GM11168 (cell line): ENCODE measurements around the gene STXBP1.

Experiments used
- in situ Hi-C: fragments of 300-500 bp; cut with MboI; formaldehyde crosslinking; loops from one replicate; pipeline ENCODE4 v1.12.0; 2022; ENCODE audit warnings: low sequenced_read_pairs; ENCODE audit not compliant: unreplicated experiment

The STXBP1 gene

DNA sequence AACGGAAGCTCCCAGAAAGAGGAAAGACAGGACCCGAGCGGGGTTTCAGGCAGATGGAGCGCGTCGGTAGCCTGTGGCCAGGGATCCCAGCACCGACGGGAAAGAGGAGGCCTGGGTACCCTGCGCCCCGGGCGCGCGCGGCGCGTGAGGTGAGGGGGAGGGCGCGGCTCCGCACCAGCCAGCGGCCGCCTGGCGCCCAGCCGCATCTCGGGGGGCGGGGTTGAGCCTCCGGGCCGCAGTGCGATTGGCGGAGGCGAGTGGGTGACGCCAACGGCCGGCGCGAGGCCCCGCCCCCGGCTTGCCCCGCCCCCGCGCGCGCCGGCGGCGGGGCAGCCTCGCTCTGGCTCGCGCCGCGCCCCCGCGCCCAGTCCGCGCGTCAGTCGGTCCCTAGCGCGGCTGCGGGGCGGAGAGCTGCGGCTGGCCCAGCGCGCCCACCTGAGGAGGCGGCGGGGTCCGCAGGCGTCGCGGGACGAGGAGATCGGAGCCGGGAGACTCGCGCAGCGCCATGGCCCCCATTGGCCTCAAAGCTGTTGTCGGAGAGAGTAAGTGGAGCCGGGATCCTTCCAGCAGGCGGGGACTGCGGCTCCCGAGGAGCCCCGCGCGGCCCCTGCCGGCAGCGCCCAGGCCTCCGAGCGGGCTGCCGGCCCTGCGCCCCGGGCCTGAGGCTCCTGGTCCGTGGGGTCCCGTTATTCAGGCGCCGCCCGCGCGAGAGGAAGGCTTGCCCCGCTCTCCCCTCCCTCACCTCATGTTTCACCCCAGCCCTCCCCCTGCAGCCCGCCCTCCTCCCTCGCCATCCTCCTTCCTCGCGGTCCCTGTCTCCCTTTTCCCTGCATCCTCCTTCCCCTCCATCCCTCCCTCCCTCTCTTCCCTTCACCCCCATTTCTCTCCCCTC, at the start of gene STXBP1:
STXBP1 (plus strand) TSS at position 379 of the 892 bp plus-strand sequence; CDS start at position 506, 127 bp downstream.
- in situ Hi-C loops = no loop called here

DNA sequence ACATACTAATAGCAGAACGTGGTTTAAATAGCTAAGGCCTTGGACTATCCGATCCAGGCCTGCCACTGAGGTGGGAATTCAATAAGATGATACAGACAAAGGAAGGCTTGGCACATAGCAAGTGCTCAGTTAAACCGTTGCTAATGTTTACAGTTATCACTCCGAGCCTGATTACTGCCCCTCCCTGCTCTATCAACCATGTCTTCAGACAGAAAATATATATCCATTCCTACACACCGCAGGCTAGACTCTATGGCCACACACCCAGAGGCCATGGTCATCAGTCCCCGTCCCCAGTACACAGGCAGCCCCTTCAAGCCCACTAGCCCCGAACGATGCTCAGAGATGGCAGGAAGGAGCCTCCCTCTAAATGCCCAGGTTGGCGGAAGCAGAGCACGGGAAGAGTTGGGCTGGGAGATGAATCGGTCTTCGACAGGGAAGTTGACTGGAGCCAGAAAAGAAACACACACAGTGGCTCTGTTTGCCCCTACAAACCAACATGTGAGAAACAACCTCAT, 49.7 kb upstream of the STXBP1 start:
- in situ Hi-C loops = no loop called here

DNA sequence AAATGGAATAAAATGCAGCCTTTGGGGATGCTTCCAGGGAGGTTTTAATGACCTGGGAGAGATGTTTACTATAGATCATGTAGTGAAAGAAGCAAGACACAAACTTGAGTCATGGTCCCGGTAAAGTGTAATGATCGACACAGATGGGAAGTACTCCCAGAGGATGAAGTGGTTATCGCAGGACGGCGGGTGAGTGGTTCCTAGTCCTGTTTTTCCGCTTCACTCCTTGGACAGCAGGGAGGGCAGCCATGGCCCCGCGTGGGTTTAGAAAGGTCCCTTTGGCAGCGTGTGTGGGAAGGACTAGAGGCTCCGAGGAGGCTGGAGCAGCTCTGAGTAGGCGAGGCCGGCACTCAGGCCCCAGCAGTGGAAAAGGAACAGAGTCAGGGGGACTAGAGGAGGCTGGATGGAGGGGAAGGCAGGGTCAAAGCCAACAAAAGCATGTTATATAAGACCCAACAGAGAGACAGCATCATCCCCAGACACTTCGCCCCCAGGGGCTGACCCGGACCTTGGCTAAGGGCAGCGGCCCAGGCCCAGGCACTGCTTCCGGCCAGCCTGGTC, 49.2 kb upstream of the STXBP1 start:
- in situ Hi-C loops = no loop called here

DNA sequence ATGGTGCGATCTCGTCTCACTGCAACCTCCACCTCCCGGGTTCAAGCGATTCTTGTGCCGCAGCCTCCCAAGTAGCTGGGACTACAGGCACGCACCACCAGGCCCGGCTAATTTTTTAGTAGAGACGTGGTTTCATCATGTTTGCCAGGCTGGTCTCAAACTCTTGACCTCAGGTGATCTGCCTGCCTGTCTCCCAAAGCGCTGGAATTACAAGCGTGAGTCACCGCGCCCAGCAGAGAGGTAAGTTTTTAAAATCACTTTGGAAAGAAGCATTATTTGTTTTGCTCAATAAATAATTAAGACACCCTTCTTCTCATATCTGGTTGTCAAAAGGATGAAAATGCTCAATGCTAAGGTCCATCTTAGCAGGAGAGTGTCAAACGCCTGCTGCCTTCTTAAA, 48.5 kb upstream of the STXBP1 start:
- in situ Hi-C loops = no loop called here

DNA sequence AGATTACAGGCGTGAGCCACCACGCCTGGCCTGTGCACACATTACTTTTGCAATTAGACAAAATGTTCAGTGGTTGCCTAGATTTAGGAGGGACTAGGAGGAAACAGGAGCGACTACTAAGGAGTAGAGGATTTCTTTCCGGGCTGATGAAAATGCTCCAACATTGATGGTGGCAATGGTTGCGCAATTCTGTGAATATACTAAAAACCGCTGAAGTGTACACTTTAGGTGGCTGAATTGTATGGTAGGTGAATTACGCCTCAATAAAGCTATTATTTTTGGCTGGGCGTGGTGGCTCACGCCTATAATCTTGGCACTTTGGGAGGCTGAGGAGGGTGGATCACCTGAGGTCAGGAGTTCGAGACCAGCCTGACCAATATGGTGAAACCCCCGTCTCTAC, 46.8 kb upstream of the STXBP1 start:
- in situ Hi-C loops = no loop called here

DNA sequence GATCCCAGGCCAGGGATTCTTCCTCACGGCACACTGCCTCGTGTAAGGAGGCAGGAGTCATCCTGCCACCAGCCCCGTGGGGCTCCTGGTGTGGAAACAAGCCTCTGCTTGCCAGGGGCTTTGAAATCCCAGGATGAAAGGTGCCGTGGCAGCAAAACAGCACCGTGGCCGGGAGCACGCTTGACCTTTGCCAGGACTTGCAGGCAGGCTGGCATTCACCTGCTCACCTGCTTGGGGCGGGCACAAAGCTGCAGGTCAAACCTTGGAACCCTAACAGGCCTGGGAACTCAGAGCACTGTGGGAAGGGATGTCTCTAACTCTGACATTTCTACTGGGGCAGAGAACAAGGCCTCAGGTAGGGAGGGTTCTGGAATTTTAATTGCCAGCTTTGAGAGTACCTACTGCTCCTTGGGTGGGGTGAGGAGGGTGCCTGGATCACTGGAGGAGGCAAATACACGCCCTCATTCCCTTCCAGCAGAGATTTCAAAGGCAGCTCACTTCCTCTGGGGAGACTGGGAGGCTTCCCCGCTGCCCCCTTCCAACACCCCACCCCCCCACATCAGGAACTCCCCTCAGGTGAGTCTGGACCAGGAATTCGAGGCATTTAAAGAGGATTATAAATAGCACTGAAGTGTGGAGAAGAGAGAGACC, 45.6 kb upstream of the STXBP1 start:
- in situ Hi-C loops = no loop called here

DNA sequence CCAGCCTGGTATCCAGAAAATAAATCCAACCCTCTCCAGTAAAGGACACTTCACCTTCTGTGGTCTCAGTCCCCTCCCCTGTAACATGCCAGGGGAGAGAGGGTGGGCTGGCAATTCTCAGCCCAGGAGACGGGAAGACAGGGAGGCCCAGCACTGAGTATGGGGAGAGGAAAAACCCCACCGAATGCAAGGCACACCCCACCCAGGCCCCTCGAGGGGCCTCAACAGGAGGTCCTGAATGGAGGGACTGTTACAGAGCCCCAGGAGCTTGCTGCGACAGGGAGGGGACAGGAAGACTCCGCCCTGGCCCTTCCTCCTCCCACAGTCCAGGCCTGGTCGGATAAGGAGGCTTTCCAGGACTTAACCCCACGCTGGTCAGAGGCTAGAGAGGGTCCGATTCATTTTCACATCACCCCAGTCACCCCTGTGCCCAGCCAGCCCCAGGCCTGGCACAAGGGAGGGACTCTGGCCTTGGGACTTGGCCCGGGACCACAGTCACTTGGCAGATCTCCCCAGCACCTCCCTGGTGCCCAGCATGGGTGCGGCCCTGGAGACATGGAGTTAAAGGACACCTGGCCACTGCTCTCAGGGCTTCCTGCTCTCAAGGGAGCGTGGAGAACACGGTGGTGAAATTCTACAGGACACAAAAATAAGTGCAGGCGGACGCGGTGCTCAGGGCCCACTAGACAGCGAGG, 44.9 kb upstream of the STXBP1 start:
- in situ Hi-C loops = no loop called here

GRCh38 chr9:127567730-127568617, 44.1 kb upstream of the STXBP1 start:
- in situ Hi-C loops = no loop called here

DNA sequence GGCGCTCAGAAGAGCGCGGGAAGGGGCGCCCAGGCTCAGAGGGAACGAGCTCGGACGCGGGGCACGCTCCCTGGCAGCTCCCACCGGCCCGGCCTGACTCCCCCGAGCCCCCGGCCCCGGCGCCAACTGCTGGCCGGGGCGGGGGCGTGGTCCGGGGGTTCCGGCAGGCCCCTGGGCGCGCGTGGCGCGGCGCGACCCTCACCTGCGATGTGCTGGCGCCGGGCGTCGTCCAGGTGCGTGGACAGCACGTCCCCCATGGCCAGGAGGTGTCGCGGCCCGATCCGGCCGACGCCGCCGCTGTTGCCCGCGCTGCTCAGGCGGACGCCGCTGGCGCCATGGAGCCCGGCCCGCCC, 43.5 kb upstream of the STXBP1 start:
- in situ Hi-C loops = no loop called here

DNA sequence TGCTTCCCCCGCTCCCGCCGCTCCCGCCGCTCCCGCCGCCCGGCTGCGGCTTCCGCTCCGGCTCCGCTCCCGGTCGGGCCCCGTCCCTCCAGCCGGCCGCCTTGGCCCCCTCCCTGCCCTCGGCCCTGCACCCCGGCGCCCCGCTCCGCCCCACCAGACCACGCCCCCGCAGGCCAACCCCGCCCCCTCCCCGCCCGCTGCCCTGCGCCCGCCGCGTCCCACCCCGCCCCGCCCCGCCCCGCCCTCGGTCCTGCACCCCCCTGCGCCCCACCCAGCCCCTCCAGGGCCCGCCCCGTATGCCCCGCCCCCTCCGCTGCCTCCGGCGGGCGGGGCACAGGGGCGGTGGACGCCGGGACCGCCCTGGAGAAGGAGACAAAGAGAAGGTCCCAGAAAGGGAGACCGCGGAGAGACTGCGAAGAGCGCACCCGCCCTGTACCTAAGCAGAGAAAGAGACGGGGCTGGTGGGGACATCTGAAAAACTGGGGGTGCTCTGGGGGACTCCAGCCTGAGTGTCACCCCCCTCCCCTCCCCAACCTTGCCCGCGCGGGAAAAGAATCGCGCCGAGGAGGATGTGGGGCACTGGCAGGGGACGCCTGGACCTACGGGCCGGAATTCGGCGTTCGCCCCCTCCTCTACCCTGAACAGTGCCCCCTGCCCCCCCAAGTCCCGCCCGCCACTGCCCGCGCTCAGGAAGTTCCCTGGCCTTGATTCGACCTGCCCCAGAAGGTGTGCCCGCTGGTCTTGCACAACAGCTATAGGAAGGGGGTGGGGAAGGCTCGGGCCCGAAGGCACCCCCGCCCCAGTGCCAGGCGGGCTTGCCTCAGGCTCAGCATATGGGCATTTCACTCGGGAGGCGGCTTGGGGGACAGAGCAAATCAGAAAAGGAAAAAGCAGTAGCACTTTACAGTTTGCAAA, 42.8 kb upstream of the STXBP1 start:
- in situ Hi-C loops = no loop called here

DNA sequence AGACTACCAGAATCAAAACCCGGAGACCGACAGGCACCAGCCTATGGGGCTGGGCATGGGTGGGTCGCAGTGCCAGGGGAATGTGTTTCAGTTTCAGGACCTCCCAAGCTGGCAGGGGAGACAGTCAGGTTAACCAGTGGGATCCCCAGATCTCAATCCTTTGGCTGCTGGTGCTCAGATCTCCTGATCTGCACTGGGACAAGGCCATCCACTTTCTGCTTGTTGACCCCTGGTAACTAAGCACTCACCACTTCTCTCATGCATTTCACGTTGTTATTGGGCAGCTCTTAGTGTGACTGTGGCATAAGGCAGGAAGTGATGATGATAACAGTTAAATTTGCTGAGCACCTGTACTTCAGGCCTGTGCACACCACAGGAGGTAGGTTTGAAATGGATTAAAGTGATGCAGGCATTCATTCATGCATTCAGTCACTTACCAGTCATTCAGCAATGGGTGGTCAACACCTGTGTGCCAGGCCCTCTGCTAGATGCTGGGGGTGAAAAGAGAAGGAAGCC, 42.1 kb upstream of the STXBP1 start:
- in situ Hi-C loops = no loop called here

- in situ Hi-C loops = no loop called here
Measured at GRCh38 chr9:127570533-127571111, 41.5 kb upstream of the STXBP1 start.

DNA sequence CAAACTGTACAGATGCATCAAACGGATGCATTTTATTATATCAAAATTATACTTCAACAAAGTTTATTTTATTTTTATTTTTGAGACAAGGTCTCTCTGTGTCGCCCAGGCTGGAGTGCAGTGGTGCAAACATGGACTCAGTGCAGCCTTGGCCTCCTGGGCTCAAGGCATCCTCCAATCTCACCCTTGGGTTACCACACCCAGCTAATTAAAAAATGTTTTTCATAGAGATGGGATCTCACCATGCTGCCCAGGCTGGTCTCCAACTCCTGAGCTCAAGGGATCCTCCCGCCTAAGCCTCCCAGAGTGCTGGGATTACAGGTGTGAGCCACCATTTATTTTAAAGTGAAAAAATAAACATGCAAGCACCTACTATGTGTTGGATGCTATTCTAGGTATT, 40.1 kb upstream of the STXBP1 start:
- in situ Hi-C loops = no loop called here

- in situ Hi-C loops = no loop called here
Measured at GRCh38 chr9:127572961-127573721, 38.9 kb upstream of the STXBP1 start.

DNA sequence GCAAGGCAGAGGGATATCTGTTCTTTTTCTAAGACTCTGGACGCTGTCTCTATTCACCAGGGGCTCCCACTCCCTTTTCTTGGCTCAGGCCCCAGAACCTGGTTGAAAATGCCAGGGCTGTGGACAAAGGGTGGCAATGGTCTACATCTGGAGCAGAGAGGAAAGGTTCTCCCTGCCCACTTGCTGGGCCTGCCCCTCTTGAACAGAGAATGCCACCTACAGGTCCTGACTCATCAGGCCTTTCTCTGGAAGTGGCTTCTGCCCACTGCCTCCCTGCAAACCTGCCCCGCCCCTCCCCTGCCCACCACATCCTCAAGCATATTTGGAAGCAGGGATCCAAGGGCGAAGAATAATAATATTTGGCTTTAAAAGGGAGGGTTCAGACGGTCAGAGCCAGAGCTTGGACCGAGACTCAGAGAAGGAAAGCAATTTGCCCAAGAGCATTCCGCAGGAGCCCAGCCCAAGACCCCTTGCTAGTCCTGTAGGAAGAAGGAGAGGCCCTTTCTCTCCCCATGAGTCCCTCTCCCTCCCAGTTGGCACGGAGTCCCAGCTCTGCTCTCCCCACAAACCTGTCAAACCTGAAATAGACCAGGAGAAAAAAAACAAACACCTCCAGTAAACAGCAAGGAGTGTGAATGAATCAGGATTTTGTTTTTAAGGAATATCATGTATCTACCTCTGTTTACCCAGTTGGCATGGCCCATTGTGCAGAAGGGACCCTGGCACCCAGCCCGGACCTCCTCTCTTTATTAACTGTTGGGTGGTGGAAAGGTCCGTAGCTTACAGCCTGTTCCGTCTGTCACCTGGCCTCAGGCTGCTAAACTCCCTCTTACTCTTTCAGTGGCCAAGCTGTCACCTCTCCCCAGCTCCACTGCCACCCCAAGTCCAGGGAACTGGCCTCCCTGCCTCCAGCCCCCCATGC, 37.7 kb upstream of the STXBP1 start:
- in situ Hi-C loops = no loop called here
